GM12891 (cell line): Measurements from ENCODE around the gene FETUB.

Source experiments
- POLR2A ChIP-seq: IDR thresholded peaks from 2 replicates; pipeline ENCODE4 v1.6.1; 2011; ENCODE audit warnings: low read depth, low read length, control low read depth
- POLR2AphosphoS5 ChIP-seq: IDR thresholded peaks from 2 replicates; pipeline ENCODE4 v1.6.1; 2011; ENCODE audit warnings: low read depth, low read length, control low read depth
- TAF1 ChIP-seq: IDR thresholded peaks from 2 replicates; pipeline ENCODE4 v1.6.1; 2011; ENCODE audit warnings: low read depth, low read length, control low read depth

DNA sequence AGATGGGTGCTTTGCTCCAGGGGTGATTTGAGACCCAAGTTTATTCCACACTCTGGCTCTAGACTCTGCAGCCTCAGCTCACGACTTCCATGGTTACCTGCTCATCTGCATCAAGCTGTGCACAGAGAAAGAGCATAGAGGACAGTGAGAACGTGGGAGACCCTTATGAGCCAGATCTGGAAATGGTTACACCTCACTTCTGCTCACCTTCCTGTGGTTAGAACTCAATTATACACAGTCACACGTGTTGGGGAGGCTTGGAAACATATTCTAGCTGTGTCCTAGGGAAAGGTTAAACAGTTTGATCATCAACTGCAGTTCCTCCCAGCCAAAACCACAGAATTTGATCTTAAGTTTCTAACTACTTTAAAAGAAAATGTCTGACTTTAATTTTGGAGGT lies 1.8 kb downstream of the FETUB start:
- TF ChIP-seq POLR2A (no peak), POLR2AphosphoS5 (no peak), TAF1 (no peak)
